K562 (cell line): Measurements from ENCODE around the gene ZNRD2. TPM values are rescaled to one million over a fixed set of nuclear protein-coding genes. Genes with fewer than 3 reads are reported as not detected.

Experiments
- BDP1 ChIP-seq: IDR thresholded peaks from 3 replicates; pipeline ENCODE4 v1.6.1; 2011; ENCODE audit not compliant: insufficient read length, insufficient read depth
- C11orf30 ChIP-seq: fragments of 450-650 bp; IDR thresholded peaks from 2 replicates; pipeline ENCODE4 v1.6.1; 2016; ENCODE audit warnings: low read depth, mild to moderate bottlenecking
- HNRNPK ChIP-seq: fragments of 200-400 bp; formaldehyde crosslinking; IDR thresholded peaks from one replicate; pipeline ENCODE4 v1.6.1; 2018; ENCODE audit warnings: mild to moderate bottlenecking, low read depth, low read length; ENCODE audit not compliant: poor library complexity, severe bottlenecking
- KAT7 ChIP-seq: sonication (generic); formaldehyde crosslinking; IDR thresholded peaks from 2 replicates; pipeline ENCODE4 v1.8.0; 2022; ENCODE audit warnings: missing genetic modification reagents, mild to moderate bottlenecking, borderline replicate concordance
- OTX1 ChIP-seq: fragments of 450-650 bp; formaldehyde crosslinking; IDR thresholded peaks from 2 replicates; pipeline ENCODE4 v1.4.0; 2022; ENCODE audit warnings: mild to moderate bottlenecking
- PCBP1 ChIP-seq: fragments of 200-400 bp; formaldehyde crosslinking; IDR thresholded peaks from 2 replicates; pipeline ENCODE4 v1.6.1; 2018; ENCODE audit warnings: mild to moderate bottlenecking, low read depth, low read length; ENCODE audit not compliant: poor library complexity, severe bottlenecking
- POLR3G ChIP-seq: IDR thresholded peaks from 2 replicates; pipeline ENCODE4 v1.6.1; 2011; ENCODE audit not compliant: insufficient read length, insufficient replicate concordance; ENCODE audit errors: extremely low read depth
- RBM34 ChIP-seq: fragments of 200-400 bp; formaldehyde crosslinking; IDR thresholded peaks from 2 replicates; pipeline ENCODE4 v1.6.1; 2018; ENCODE audit warnings: low read length, borderline replicate concordance; ENCODE audit not compliant: insufficient read depth
- RCOR1 ChIP-seq, 2 experiments: IDR thresholded peaks; 2 replicates each; pipeline ENCODE4 v1.6.1; 2012; ENCODE audit warnings: low read depth in 2 of 2, low read length in 2 of 2, borderline replicate concordance in 1 of 2, improper control_type of control experiment in 1 of 2
- SNIP1 ChIP-seq: fragments of 450-650 bp; IDR thresholded peaks from 2 replicates; pipeline ENCODE4 v1.7.1; 2017; ENCODE audit warnings: low read depth, mild to moderate bottlenecking
- TFAM ChIP-seq: fragments of 250-450 bp; sonication (Bioruptor Pico); conservative IDR thresholded peaks from 2 replicates; pipeline ENCODE4 v1.5.0; 2021; ENCODE audit warnings: mild to moderate bottlenecking, moderate library complexity
- XRCC3 ChIP-seq: fragments of 450-650 bp; IDR thresholded peaks from 2 replicates; pipeline ENCODE4 v1.6.1; 2017; ENCODE audit warnings: mild to moderate bottlenecking, moderate library complexity
- ZNF23 ChIP-seq: fragments of 250-450 bp; sonication (Bioruptor Pico); IDR thresholded peaks from 2 replicates; pipeline ENCODE4 v1.4.0; 2020; ENCODE audit warnings: mild to moderate bottlenecking
- ZZZ3 ChIP-seq: fragments of 450-650 bp; IDR thresholded peaks from 2 replicates; pipeline ENCODE4 v1.6.1; 2016; ENCODE audit warnings: antibody characterized with exemption, mild to moderate bottlenecking, moderate library complexity
- polyA plus RNA-seq, 8 experiments: library from polyadenylated mRNA; depleted of rRNA in 4 of 8; stranded (reverse) in 5 of 8; unstranded in 3 of 8; fragments of >200 nt; fragmentation: Nextera tagmentation in 2 of 8; fragmentation: Illumina TruSeq in 1 of 8; extraction: Ambion mirVana in 2 of 8; extraction: Trizol in 1 of 8; gene quantifications; 2 replicates each; pipeline versions ENCODE4 v1.2.1 to v1.2.3, GENCODE V29; 2011 to 2014; ENCODE audit warnings: inconsistent platforms in 1 of 8, missing spikeins in 1 of 8
- total RNA-seq, 7 experiments: library from RNA; depleted of rRNA in 6 of 7; stranded (reverse); fragments of >200 nt in 6 of 7; fragmentation: Illumina TruSeq in 2 of 7; extraction: Trizol in 2 of 7; gene quantifications; 2 replicates each; pipeline versions ENCODE4 v1.2.1 to v1.2.3, GENCODE V29; 2011 to 2021; ENCODE audit warnings: low replicate concordance in 1 of 7
- TF ChIP-seq, protein P1 (sequence below): fragments of 250-450 bp; sonication (Bioruptor Pico); IDR thresholded peaks from 2 replicates; pipeline ENCODE4 v1.4.0; 2020

ZNRD2 gene
- total and polyA plus RNA-seq, 9 of the 15 experiments (the other 6 are each of a cell fraction or from before 2014, with no cell fraction given): 13.4 to 129 (median 60.4) TPM

DNA sequence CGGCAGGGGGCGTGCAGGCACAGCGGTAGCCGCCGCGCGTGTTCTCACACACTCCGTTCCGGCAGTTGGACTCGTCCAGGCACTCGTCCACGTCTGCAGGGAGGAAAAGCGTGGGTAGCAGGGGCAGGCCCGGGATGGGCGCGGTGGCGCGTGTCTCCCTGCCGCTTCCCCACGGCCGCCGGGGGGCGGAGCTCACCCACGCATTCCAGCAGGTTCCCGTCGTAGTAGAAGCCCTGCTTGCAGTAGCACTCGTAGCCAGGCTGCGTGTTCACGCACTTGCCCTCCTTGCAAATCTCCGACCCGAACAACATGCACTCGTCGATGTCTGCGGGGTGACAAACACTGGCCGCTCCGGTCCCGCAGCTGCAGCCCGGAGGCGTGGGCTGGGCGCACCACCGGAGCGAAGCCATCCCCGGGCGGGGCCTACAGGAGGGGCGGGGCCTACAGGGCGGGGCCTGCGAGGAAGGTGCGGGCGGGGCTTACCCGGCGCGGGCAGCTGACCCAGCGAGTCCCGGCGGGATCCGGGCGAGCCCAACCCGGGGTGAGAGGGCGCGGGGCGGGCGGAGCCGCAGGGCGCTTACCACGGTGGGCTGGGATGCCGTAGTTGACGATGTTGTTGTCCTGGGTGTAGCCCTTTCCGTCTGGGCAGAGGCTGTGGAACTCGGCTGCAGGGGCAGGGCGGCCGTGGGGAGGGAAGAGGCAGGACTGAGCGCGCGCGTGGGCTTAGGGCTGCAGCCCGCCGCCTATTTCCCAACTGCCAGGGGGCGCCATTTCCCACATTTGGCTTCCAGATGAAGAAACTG lies 29.8 kb upstream of the ZNRD2 start (continued):
- TF ChIP-seq RBM34: no peak
- TF ChIP-seq XRCC3: no peak
- TF ChIP-seq, protein P1, sequence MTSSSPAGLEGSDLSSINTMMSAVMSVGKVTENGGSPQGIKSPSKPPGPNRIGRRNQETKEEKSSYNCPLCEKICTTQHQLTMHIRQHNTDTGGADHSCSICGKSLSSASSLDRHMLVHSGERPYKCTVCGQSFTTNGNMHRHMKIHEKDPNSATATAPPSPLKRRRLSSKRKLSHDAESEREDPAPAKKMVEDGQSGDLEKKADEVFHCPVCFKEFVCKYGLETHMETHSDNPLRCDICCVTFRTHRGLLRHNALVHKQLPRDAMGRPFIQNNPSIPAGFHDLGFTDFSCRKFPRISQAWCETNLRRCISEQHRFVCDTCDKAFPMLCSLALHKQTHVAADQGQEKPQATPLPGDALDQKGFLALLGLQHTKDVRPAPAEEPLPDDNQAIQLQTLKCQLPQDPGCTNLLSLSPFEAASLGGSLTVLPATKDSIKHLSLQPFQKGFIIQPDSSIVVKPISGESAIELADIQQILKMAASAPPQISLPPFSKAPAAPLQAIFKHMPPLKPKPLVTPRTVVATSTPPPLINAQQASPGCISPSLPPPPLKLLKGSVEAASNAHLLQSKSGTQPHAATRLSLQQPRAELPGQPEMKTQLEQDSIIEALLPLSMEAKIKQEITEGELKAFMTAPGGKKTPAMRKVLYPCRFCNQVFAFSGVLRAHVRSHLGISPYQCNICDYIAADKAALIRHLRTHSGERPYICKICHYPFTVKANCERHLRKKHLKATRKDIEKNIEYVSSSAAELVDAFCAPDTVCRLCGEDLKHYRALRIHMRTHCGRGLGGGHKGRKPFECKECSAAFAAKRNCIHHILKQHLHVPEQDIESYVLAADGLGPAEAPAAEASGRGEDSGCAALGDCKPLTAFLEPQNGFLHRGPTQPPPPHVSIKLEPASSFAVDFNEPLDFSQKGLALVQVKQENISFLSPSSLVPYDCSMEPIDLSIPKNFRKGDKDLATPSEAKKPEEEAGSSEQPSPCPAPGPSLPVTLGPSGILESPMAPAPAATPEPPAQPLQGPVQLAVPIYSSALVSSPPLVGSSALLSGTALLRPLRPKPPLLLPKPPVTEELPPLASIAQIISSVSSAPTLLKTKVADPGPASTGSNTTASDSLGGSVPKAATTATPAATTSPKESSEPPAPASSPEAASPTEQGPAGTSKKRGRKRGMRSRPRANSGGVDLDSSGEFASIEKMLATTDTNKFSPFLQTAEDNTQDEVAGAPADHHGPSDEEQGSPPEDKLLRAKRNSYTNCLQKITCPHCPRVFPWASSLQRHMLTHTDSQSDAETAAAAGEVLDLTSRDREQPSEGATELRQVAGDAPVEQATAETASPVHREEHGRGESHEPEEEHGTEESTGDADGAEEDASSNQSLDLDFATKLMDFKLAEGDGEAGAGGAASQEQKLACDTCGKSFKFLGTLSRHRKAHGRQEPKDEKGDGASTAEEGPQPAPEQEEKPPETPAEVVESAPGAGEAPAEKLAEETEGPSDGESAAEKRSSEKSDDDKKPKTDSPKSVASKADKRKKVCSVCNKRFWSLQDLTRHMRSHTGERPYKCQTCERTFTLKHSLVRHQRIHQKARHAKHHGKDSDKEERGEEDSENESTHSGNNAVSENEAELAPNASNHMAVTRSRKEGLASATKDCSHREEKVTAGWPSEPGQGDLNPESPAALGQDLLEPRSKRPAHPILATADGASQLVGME: 0 out of 2 replicates have a peak, but pooled peaks have one; percentile 26
- TF ChIP-seq C11orf30: peak; percentile 58
- no peak; the same call in 1 of the 2 replicates for TF ChIP-seq OTX1 (CRISPR knock-in tag)
- peak; percentile 67; the same call in 1 of the 2 replicates for TF ChIP-seq SNIP1
- TF ChIP-seq RCOR1 (IDR thresholded peaks at IDR 0.05; ENCODE audit: borderline replicate concordance in 1 of 2, low read depth in 2 of 2, low read length in 2 of 2): peak in 1 of 2 experiments; percentile 19; a peak in 1 of 4 replicates
- no peak for TF ChIP-seq ZZZ3
- TF ChIP-seq BDP1: no peak
- TF ChIP-seq HNRNPK: peak; percentile 60
- 0 out of 2 replicates have a peak, but pooled peaks have one; percentile 54 for TF ChIP-seq KAT7
- TF ChIP-seq POLR3G: no peak
- no peak for TF ChIP-seq TFAM (CRISPR knock-in tag)
- peak; percentile 58 for TF ChIP-seq PCBP1
- no peak for TF ChIP-seq ZNF23 (CRISPR knock-in tag)
